ENCODE results near the gene CACHD1.

DNA sequence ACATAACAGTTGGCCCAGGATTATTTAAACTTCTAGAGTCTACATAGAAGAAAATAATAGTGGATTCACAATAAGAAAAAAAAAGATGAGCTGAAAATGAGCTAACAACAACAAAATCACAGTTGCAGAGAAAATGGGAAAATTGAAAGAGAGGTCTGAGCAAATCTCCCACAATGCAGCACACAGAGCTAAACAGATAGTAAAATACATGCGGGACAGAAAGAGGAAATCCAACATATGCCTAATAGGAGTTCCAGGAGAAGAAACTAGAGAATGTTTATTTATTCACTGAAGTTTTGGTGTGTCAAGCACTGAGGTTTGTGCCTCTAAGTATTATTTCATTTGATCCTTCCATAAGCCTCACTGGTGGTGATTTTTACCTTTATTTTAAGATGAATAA is 45.5 kb upstream of the CACHD1 start:
- TF ChIP-seq, protein P1, sequence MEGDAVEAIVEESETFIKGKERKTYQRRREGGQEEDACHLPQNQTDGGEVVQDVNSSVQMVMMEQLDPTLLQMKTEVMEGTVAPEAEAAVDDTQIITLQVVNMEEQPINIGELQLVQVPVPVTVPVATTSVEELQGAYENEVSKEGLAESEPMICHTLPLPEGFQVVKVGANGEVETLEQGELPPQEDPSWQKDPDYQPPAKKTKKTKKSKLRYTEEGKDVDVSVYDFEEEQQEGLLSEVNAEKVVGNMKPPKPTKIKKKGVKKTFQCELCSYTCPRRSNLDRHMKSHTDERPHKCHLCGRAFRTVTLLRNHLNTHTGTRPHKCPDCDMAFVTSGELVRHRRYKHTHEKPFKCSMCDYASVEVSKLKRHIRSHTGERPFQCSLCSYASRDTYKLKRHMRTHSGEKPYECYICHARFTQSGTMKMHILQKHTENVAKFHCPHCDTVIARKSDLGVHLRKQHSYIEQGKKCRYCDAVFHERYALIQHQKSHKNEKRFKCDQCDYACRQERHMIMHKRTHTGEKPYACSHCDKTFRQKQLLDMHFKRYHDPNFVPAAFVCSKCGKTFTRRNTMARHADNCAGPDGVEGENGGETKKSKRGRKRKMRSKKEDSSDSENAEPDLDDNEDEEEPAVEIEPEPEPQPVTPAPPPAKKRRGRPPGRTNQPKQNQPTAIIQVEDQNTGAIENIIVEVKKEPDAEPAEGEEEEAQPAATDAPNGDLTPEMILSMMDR (IDR thresholded peaks at IDR 0.05): no peak
- no peak for TF ChIP-seq POLR2A (IDR thresholded peaks at IDR 0.05)

All from body of pancreas (tissue), 4 donors.